Breast epithelium (tissue), 3 donors: ENCODE data around the gene PLD4.

Source experiments
- POLR2A ChIP-seq: fragments of 450-650 bp; IDR thresholded peaks from one replicate; pipeline ENCODE4 v1.6.1; 2016; ENCODE audit warnings: antibody characterized with exemption, mild to moderate bottlenecking, moderate library complexity
- POLR2AphosphoS5 ChIP-seq, 3 donors: sonication (generic); formaldehyde crosslinking; IDR thresholded peaks; one replicate each; pipeline ENCODE4 v1.6.1; 2017; ENCODE audit warnings: antibody characterized with exemption in 3 of 3
- TF ChIP-seq, protein P1 (sequence below), 3 donors: fragments of 450-650 bp; IDR thresholded peaks; one replicate each; pipeline ENCODE4 v1.5.1; 2016 to 2017; ENCODE audit warnings: antibody characterized with exemption in 3 of 3, mild to moderate bottlenecking in 3 of 3, moderate library complexity in 3 of 3

DNA sequence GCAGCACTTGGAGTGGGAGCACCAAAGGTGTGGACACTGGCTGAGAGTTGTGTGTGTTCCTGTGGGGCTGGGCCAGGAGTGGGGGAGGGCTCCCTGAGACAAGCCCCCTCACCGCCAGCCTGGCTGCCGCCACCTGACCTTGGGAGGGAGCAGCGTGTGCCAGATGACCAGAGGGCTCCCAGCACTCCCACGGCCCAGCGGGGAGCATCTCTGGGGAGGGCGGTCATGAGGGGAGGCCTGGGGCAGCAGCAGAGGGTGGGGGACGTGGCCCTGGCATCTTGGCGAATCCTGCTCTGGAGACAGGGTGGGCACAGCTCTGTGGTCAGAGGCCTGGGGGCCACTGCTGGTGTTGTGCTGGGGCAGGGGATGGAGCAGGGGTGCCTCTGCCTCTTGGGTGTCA, 48.9 kb upstream of the PLD4 start:
- TF ChIP-seq, protein P1, sequence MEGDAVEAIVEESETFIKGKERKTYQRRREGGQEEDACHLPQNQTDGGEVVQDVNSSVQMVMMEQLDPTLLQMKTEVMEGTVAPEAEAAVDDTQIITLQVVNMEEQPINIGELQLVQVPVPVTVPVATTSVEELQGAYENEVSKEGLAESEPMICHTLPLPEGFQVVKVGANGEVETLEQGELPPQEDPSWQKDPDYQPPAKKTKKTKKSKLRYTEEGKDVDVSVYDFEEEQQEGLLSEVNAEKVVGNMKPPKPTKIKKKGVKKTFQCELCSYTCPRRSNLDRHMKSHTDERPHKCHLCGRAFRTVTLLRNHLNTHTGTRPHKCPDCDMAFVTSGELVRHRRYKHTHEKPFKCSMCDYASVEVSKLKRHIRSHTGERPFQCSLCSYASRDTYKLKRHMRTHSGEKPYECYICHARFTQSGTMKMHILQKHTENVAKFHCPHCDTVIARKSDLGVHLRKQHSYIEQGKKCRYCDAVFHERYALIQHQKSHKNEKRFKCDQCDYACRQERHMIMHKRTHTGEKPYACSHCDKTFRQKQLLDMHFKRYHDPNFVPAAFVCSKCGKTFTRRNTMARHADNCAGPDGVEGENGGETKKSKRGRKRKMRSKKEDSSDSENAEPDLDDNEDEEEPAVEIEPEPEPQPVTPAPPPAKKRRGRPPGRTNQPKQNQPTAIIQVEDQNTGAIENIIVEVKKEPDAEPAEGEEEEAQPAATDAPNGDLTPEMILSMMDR (IDR thresholded peaks at IDR 0.05) = no peak
- TF ChIP-seq POLR2A (no peak), POLR2AphosphoS5 (IDR thresholded peaks at IDR 0.05) (no peak)
